Effector memory CD4-positive, alpha-beta T cell (primary cell): ENCODE data around the gene PVALEF.

ENCODE experiments used
- DNase-seq, 3 donors: peaks; one replicate each; pipeline ENCODE4 v3.0.0-alpha.2; 2020
- H3K27ac ChIP-seq: 2 replicates; pipeline ENCODE4 v1.7.0; 2013; ENCODE audit warnings: mild to moderate bottlenecking, low read length, moderate library complexity; ENCODE audit not compliant: insufficient read depth, poor library complexity, severe bottlenecking
- H3K27me3 ChIP-seq: replicated peaks from 2 replicates; pipeline ENCODE4 v1.7.0; 2013; ENCODE audit warnings: mild to moderate bottlenecking, low read length; ENCODE audit not compliant: insufficient read depth, control insufficient read depth, poor library complexity, severe bottlenecking
- H3K36me3 ChIP-seq: 2 replicates; pipeline ENCODE4 v1.7.0; 2013; ENCODE audit warnings: mild to moderate bottlenecking, low read length, moderate library complexity; ENCODE audit not compliant: control insufficient read depth, insufficient read depth
- H3K4me1 ChIP-seq: 2 replicates; pipeline ENCODE4 v1.7.0; 2013; ENCODE audit warnings: low read length, mild to moderate bottlenecking; ENCODE audit not compliant: control insufficient read depth, insufficient read depth, poor library complexity, severe bottlenecking
- H3K4me3 ChIP-seq: 2 replicates; pipeline ENCODE4 v1.7.0; 2013; ENCODE audit warnings: low read length, low read depth, mild to moderate bottlenecking; ENCODE audit not compliant: insufficient read depth, poor library complexity, severe bottlenecking
- H3K9me3 ChIP-seq: 2 replicates; pipeline ENCODE4 v1.7.0; 2013; ENCODE audit warnings: mild to moderate bottlenecking, low read length, moderate library complexity; ENCODE audit not compliant: control insufficient read depth

The PVALEF gene

DNA sequence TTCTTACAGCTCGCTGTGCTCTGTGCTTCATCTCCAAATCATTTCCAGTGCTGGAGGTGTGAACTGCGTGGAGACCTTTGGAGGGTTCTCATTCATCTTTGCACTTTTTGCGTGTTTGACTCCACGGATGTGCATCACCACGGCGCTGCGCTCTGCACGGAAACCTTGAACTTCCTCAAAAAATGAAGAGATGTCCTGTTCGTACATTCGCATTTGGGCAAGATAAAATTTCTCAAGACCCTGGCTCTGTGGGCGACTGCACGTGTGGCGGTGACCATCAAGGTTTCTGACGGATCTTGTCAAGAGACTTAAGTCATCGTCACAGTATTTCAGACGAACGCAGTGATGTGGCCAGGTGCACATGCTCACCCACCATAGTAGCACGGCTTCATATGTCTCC, 10.3 kb upstream of the PVALEF start:
- Histone ChIP-seq H3K27ac (no peak overlapping the region), H3K4me1 (no peaks in the 10 kb centered on the region), H3K4me3 (no peak overlapping the region), H3K36me3 (no peaks in the 10 kb centered on the region), H3K27me3 (no peaks in the 10 kb centered on the region), H3K9me3 (no peaks in the 10 kb centered on the region)
- DNase-seq: no peak

DNA sequence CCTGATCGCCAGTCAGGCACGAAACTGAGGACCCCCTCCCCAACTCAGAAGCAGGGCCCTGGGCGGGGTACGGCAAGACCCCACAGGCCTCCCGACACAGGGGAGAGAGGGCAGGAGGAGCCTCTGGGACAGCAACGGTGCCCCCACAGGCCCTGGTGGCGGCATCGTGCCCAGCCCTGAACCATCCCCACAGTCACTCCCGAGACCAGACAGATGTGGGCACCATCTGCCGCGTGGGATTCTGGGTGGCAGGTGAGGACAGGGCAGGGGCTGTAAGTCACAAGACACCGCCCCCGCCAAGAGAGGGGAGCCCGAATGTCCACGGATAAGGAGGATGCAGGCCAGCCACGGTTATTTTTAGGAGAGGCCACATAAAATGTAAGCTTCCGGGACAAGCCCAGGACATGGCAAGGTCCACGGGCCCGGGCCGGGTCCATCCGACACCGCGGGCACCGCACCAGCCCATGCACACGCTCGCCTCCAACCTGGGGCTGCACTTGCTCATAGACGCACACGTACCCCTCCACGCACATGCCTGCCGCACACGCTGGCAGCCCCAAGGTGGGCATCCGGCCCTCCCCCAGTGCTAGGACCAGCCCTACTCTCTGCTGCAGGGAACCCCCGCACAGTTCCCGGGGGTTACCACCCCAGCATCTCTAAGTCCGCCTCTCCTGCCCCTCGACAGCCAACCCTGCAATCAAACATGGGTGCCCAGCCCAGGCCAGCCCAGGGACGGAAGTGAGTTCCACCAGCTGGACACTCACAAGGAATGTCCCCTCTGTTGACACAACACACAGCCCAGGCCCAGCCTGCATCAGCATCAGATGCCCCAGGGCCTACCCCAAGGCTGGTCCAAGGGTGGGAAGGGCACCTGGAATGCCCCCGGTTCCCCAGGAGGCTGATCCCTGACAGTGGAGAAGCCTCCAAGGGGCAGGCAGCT, 8.2 kb upstream of the PVALEF start:
- no peaks in the 10 kb centered on the region for H3K9me3 ChIP-seq
- DNase-seq: no peak
- H3K4me3 ChIP-seq: no peak overlapping the region
- no peaks in the 10 kb centered on the region for H3K27me3 ChIP-seq
- H3K4me1 ChIP-seq: peaks cover 3% of the 10 kb centered on the region
- H3K27ac ChIP-seq: no peak overlapping the region
- no peaks in the 10 kb centered on the region for H3K36me3 ChIP-seq

DNA sequence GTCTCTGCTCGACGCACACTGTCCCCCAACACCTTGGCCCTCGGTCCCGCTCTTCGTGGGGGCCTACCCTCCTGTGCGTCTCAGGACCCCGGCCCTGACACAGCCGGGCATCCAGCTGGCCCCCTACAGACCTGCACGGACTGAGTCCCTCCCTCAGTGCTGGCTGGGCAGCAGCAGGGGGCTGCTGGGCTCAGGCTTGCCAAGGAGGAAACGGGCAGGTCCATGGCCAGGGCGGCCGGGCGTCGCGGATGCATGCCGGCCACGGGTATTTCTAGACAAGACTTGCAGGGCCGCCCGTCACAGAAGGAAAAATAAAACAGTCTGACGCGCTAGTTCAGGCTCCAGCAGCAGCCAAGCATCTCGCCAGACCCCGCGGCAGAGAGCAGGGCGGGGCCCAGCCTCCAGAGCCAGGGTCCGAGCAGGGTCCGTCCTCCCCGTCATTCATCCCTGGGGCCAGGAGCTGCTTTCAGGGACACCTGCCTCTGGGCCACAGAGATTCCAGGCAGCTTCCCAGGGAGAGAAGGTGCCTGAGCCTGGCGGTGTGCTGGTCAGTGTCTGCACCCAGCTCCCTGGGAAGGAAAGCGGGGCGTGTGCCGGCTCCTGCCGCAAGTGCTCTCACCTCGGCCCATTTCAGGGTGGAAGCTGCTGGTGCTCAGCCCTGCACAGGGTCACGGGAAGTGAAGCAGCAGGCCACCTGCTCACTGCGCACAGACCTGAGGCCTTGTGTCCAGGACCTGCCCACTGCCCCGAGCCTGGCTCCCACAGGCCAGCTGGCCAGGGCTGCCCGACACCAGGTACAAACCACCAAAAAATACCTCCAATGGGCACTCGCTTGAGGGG, 7.2 kb upstream of the PVALEF start:
- Histone ChIP-seq H3K4me3 (no peak overlapping the region), H3K4me1 (peaks cover 3% of the 10 kb centered on the region), H3K27ac (no peak overlapping the region), H3K36me3 (no peaks in the 10 kb centered on the region), H3K27me3 (no peaks in the 10 kb centered on the region), H3K9me3 (no peaks in the 10 kb centered on the region)
- DNase-seq: no peak

DNA sequence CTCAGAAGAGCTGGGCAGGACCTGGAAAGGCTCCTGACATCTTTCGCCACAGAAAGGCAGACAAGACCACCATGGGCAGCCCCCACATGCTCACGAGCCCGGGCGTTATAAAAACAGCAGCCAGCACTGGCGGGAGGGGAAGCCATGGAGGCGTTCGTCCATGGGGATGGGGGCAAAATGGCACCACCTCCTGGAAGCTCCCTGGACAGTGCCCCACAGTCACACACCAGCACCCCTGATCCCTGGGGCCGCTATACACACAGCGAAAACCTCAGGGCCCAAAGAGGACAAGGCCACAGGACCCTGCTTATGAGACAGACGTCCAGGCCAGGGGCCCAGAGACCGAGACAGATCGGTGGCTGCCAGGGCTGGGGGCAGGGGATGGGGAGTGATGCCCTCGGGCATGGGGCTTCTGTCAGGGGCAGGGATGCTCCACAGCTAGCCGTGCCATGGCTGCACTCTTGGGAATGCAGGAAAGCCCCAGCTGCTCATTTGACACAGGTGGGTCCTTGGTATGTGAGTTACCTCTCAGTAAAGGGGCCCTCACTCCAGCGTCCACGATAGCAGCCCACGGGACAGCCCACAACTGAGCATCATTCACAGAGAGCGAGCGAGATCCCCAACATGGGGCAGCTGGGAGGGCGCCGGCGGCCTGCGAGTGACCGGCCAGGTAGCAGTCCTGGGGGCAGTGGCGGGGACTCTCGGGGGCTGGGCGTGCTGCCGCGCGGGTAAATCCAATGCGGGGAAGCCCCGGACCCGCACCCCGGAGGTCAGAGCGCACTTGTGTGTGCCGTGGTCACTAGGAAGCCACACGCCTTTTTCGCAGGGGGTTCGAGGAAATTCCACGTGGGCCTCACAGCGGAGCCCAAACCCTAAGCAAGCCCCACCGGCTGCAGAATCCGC, 6.4 kb upstream of the PVALEF start:
- H3K9me3 ChIP-seq: no peaks in the 10 kb centered on the region
- peaks cover 3% of the 10 kb centered on the region for H3K27me3 ChIP-seq
- H3K4me3 ChIP-seq: no peak overlapping the region

GRCh38 chr17:81159611-81160265, 5.6 kb upstream of the PVALEF start:
- Histone ChIP-seq H3K27ac (no peak overlapping the region), H3K4me1 (peaks cover 3% of the 10 kb centered on the region), H3K4me3 (no peak overlapping the region), H3K9me3 (no peaks in the 10 kb centered on the region), H3K27me3 (peaks cover 5% of the 10 kb centered on the region), H3K36me3 (no peaks in the 10 kb centered on the region)
- no peak for DNase-seq

More for the DNA sequence above, 6.4 kb upstream of the PVALEF start:
- H3K27ac ChIP-seq: no peak overlapping the region
- DNase-seq: no peak
- peaks cover 3% of the 10 kb centered on the region for H3K4me1 ChIP-seq
- H3K36me3 ChIP-seq: no peaks in the 10 kb centered on the region

DNA sequence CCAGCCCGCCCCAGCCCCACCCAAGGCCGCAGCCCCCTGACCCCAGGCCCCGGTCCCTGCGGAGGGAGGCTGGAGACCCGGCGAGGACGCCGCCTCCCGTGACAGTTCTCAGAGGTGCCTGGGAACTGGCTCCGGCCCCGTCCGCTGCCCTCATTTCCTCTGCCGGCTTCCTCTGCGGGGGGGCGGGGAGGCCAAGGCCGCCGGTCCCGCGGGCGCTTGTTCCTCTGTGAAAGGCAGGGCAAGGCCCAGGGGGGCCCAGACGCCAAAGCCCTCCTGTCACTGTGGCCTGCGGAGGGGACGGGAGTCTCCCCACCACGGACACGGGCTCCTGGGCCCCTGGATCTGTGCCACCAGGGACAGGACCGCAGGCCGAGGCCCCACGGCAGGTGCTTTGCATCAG, 5.0 kb upstream of the PVALEF start:
- no peaks in the 10 kb centered on the region for H3K9me3 ChIP-seq
- H3K4me1 ChIP-seq: peaks cover 3% of the 10 kb centered on the region
- no peak for DNase-seq
- H3K36me3 ChIP-seq: no peaks in the 10 kb centered on the region
- H3K27ac ChIP-seq: no peak overlapping the region
- H3K4me3 ChIP-seq: no peak overlapping the region
- peaks cover 10% of the 10 kb centered on the region for H3K27me3 ChIP-seq

DNA sequence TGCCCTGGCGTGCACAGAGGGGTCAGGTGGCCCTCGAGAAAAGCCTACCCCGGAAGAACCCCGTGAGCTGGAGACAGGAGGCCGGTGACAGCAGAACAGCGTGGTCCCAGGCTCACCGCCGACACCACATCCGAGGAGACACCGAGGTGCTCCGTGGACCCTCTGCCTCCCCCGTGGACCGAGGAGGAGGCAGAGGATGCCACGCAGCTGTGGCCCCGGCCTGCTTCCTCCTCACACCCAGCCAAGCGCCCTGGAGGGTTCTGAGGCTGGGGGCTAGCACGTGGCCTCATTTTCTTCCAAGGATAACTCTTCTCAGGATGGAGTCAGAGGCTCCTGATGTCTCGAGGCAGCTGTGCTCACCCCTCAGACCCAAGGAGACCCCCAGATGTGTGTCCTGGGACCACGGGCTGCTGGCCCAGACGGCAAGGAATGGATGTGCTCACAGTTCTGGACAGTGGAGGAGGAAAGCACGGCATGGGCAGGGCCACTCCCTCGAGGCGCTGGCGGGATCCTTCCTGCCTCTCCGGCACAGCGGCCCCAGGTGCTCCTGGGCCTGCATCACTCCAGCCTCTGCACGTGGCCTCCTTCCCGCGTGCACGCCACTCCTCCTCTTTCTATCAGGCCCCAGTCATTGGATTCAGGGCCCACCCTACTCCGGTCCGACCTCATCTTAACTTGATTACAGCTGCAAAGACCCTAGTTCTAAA, 4.4 kb upstream of the PVALEF start:
- Histone ChIP-seq H3K4me1 (peaks cover 8% of the 10 kb centered on the region), H3K36me3 (no peaks in the 10 kb centered on the region), H3K27me3 (peaks cover 15% of the 10 kb centered on the region), H3K4me3 (no peak overlapping the region), H3K9me3 (no peaks in the 10 kb centered on the region), H3K27ac (no peak overlapping the region)
- no peak for DNase-seq

- Histone ChIP-seq H3K9me3 (no peaks in the 10 kb centered on the region), H3K36me3 (no peaks in the 10 kb centered on the region), H3K4me3 (no peak overlapping the region), H3K27ac (no peak overlapping the region), H3K27me3 (peaks cover 15% of the 10 kb centered on the region), H3K4me1 (peaks cover 8% of the 10 kb centered on the region)
- no peak for DNase-seq
These were observed 3.8 kb upstream of the PVALEF start for GRCh38 chr17:81161536-81161935.

GRCh38 chr17:81161972-81162371, 3.3 kb upstream of the PVALEF start:
- peaks cover 15% of the 10 kb centered on the region for H3K27me3 ChIP-seq
- peaks cover 8% of the 10 kb centered on the region for H3K4me1 ChIP-seq
- no peak overlapping the region for H3K4me3 ChIP-seq
- H3K36me3 ChIP-seq: no peaks in the 10 kb centered on the region
- no peak overlapping the region for H3K27ac ChIP-seq
- DNase-seq: no peak
- no peaks in the 10 kb centered on the region for H3K9me3 ChIP-seq
